WTC11 (cell line): ENCODE results near the gene FMN2.

ENCODE experiments used
- ATF1 ChIP-seq: sonication (generic); formaldehyde crosslinking; IDR thresholded peaks from 2 replicates; pipeline ENCODE4 v1.8.1; 2023; ENCODE audit warnings: mild to moderate bottlenecking, moderate library complexity, missing genetic modification reagents
- ATF2 ChIP-seq: sonication (generic); formaldehyde crosslinking; IDR thresholded peaks from 2 replicates; pipeline ENCODE4 v1.8.1; 2022; ENCODE audit warnings: low read depth, missing genetic modification reagents, borderline replicate concordance
- CTCF ChIP-seq: fragments of 200-600 bp; IDR thresholded peaks from 2 replicates; pipeline ENCODE4 v1.8.0; 2022; ENCODE audit warnings: antibody characterized with exemption
- FOXP4 ChIP-seq: sonication (generic); formaldehyde crosslinking; IDR thresholded peaks from 2 replicates; pipeline ENCODE4 v1.8.0; 2022; ENCODE audit warnings: mild to moderate bottlenecking, missing genetic modification reagents
- HMGXB4 ChIP-seq: sonication (generic); formaldehyde crosslinking; IDR thresholded peaks from 2 replicates; pipeline ENCODE4 v1.8.1; 2023; ENCODE audit warnings: mild to moderate bottlenecking, moderate library complexity, missing genetic modification reagents
- IRF1 ChIP-seq: sonication (generic); formaldehyde crosslinking; IDR thresholded peaks from 2 replicates; pipeline ENCODE4 v1.8.0; 2023; ENCODE audit warnings: missing genetic modification reagents
- JUN ChIP-seq: sonication (generic); formaldehyde crosslinking; IDR thresholded peaks from 2 replicates; pipeline ENCODE4 v1.8.0; 2023; ENCODE audit warnings: mild to moderate bottlenecking, missing genetic modification reagents
- NR3C1 ChIP-seq: sonication (generic); formaldehyde crosslinking; conservative IDR thresholded peaks from 2 replicates; pipeline ENCODE4 v1.8.1; 2023; ENCODE audit warnings: low read depth, mild to moderate bottlenecking, missing genetic modification reagents
- SMAD3 ChIP-seq: sonication (generic); formaldehyde crosslinking; IDR thresholded peaks from 2 replicates; pipeline ENCODE4 v1.8.0; 2022; ENCODE audit warnings: missing genetic modification reagents, mild to moderate bottlenecking, borderline replicate concordance
- ZNF138 ChIP-seq: sonication (generic); formaldehyde crosslinking; conservative IDR thresholded peaks from 2 replicates; pipeline ENCODE4 v1.8.1; 2022; ENCODE audit warnings: mild to moderate bottlenecking, moderate library complexity, missing genetic modification reagents
- ZNF232 ChIP-seq: sonication (generic); formaldehyde crosslinking; IDR thresholded peaks from 2 replicates; pipeline ENCODE4 v1.8.0; 2022; ENCODE audit warnings: mild to moderate bottlenecking, missing genetic modification reagents

- TF ChIP-seq CTCF, result no peak
- TF ChIP-seq JUN (CRISPR knock-in tag), result no peak
- TF ChIP-seq IRF1 (CRISPR knock-in tag), result no peak
- TF ChIP-seq NR3C1 (CRISPR knock-in tag), result no peak
- no peak for TF ChIP-seq ATF2
- no peak for TF ChIP-seq ATF1 (CRISPR knock-in tag)
- TF ChIP-seq SMAD3 (CRISPR knock-in tag), result no peak
- TF ChIP-seq ZNF232 (CRISPR knock-in tag), result no peak
- no peak for TF ChIP-seq ZNF138
- no peak for TF ChIP-seq FOXP4 (CRISPR knock-in tag)
- TF ChIP-seq HMGXB4, result no peak
These were observed 56.6 kb downstream of the FMN2 start for GRCh38 chr1:240148333-240148732.
